Adrenal gland (tissue), 12 donors: ENCODE measurements around the gene C16orf90. TPM values are rescaled to one million over a fixed set of nuclear protein-coding genes. Genes with fewer than 3 reads are reported as not detected.
"Not testable (repeated sequence)": the region's sequence is repeated elsewhere in the genome, so short reads cannot be mapped to it uniquely, and the experiment has no call there.

Source experiments
- DNase-seq, 7 donors: peaks; one replicate each; pipeline ENCODE4 v3.0.0-alpha.2; 2019 to 2020
- H3K27ac ChIP-seq, 5 donors: fragments of 200-600 bp; sonication (generic) in 4 of 5; 1 replicate in 3 of 5; 2 replicates in 2 of 5; pipeline versions ENCODE4 v1.5.1 to v1.8.0; 2016 to 2020; ENCODE audit warnings: mild to moderate bottlenecking in 1 of 5
- H3K27me3 ChIP-seq: fragments of 200-600 bp; 2 replicates; pipeline ENCODE4 v1.8.0; 2021
- H3K36me3 ChIP-seq, 2 donors: fragments of 200-600 bp; replicated peaks in 1 of 2; 1 replicate in 1 of 2; 2 replicates in 1 of 2; pipeline versions ENCODE4 v1.5.1 to v1.8.0; 2018 to 2022
- H3K4me1 ChIP-seq, 2 donors: fragments of 200-600 bp; replicated peaks in 1 of 2; 1 replicate in 1 of 2; 2 replicates in 1 of 2; pipeline versions ENCODE4 v1.5.1 to v1.8.0; 2018 to 2021
- H3K4me3 ChIP-seq, 4 donors: fragments of 200-600 bp; sonication (generic) in 3 of 4; one replicate each; pipeline ENCODE4 v1.5.1; 2016 to 2018
- H3K9me3 ChIP-seq, 3 donors: fragments of 200-600 bp; sonication (generic) in 1 of 3; replicated peaks in 1 of 3; 1 replicate in 2 of 3; 2 replicates in 1 of 3; pipeline versions ENCODE4 v1.5.1 to v1.8.0; 2016 to 2021
- CTCF ChIP-seq, 6 experiments: fragments of 450-650 bp in 4 of 6; fragments of 200-600 bp in 2 of 6; sonication (generic) in 1 of 6; IDR thresholded peaks; 1 replicate in 5 of 6; 2 replicates in 1 of 6; pipeline versions ENCODE4 v1.5.1 to v1.8.0; 2016 to 2021; ENCODE audit warnings: antibody characterized with exemption in 6 of 6, mild to moderate bottlenecking in 2 of 6, moderate library complexity in 1 of 6
- POLR2A ChIP-seq, 2 donors: fragments of 450-650 bp; IDR thresholded peaks; one replicate each; pipeline ENCODE4 v1.6.1; 2017; ENCODE audit warnings: antibody characterized with exemption in 2 of 2, mild to moderate bottlenecking in 2 of 2, moderate library complexity in 1 of 2
- WGBS, 4 donors: extraction: QIAGEN DNeasy Blood & Tissue Kit in 2 of 4; methylation state at CpG; one replicate each; pipeline versions ENCODE4 v1.1.5 to v1.1.7; 2013 to 2017; 5-methylcytosine and 5-hydroxymethylcytosine counted together
- intact Hi-C, 2 donors: fragments of 100-400 bp; cut with DNase I; formaldehyde crosslinking; loops; one replicate each; pipeline versions ENCODE4 v1.14.1 to v1.15.0; 2022 to 2023
- polyA plus RNA-seq, 3 donors: library from polyadenylated mRNA; stranded (reverse); fragments of 200-250 nt in 2 of 3; fragments of 350-450 nt in 1 of 3; fragmentation: Illumina TruSeq in 1 of 3; extraction: RNeasy Lipid Tissue Mini Kit (QIAGEN cat#74804) in 1 of 3; gene quantifications; one replicate each; pipeline ENCODE4 v1.2.3, GENCODE V29; 2013 to 2014
- total RNA-seq, 9 donors: library from RNA; depleted of rRNA in 4 of 9; stranded (reverse); fragments of >200 nt in 4 of 9; fragments of 120-200 nt in 1 of 9; fragmentation: NEBNext Ultra II Directional in 1 of 9; extraction: Animal tissue kit (Norgen Biotek cat#: 25700) in 1 of 9; gene quantifications; one replicate each; pipeline versions ENCODE4 v1.1.0 to v1.2.4, GENCODE V29; 2013 to 2023
- donor health status: healthy with polysubstance abuse.
- donor health status: Bipolar disorder and iron deficiency.
- donor health status: DM: yes; HTN: yes; CAD: no.
- donor health status: DM: no; HTN: no; CAD: no.
- donor health status: DM: no; HTN: no; CAD: no.
- donor health status: DM: yes; HTN: yes; CAD: no.

The C16orf90 gene
- total and polyA plus RNA-seq, 12 donors = not detected

GRCh38 chr16:3478242-3478925 lies 16.9 kb downstream of the C16orf90 start:
- intact Hi-C loops = no loop called here
- no peak for DNase-seq
- peaks cover 0 to 46% of the 10 kb centered on the region in 2 donors for H3K36me3 ChIP-seq
- no peaks in the 10 kb centered on the region for H3K27me3 ChIP-seq
- TF ChIP-seq CTCF (IDR thresholded peaks at IDR 0.05) = no peak
- no peak for TF ChIP-seq POLR2A (IDR thresholded peaks at IDR 0.05)
- WGBS, 4 donors = 81 to 85% (median 83%) methylated on average over 9 to 11 of the region's 11 CpGs
- no peak overlapping the region for H3K4me3 ChIP-seq
- peaks cover 0 to 9% of the 10 kb centered on the region in 2 donors for H3K4me1 ChIP-seq
- H3K9me3 ChIP-seq = no peaks in the 10 kb centered on the region
- H3K27ac ChIP-seq = no peak overlapping the region

GRCh38 chr16:3476409-3476808 lies 18.9 kb downstream of the C16orf90 start:
- peaks cover 0 to 10% of the 10 kb centered on the region in 2 donors for H3K4me1 ChIP-seq
- no peak overlapping the region for H3K27ac ChIP-seq
- no peak for DNase-seq
- H3K4me3 ChIP-seq = no peak overlapping the region
- intact Hi-C loops = no loop called here
- TF ChIP-seq CTCF (IDR thresholded peaks at IDR 0.05) (no peak), POLR2A (IDR thresholded peaks at IDR 0.05) (no peak)
- no peaks in the 10 kb centered on the region for H3K27me3 ChIP-seq
- H3K36me3 ChIP-seq = peaks cover 0 to 26% of the 10 kb centered on the region in 2 donors
- H3K9me3 ChIP-seq = no peaks in the 10 kb centered on the region
- WGBS, 4 donors = 89 to 94% (median 92%) methylated on average over 3 of the region's 3 CpGs

- Histone ChIP-seq H3K27me3 (no peaks in the 10 kb centered on the region), H3K4me1 (peaks cover 0 to 10% of the 10 kb centered on the region in 2 donors), H3K4me3 (no peak overlapping the region), H3K9me3 (no peaks in the 10 kb centered on the region), H3K36me3 (peaks cover 0 to 20% of the 10 kb centered on the region in 2 donors), H3K27ac (no peak overlapping the region)
- no peak for TF ChIP-seq POLR2A (IDR thresholded peaks at IDR 0.05)
- no peak for TF ChIP-seq CTCF (IDR thresholded peaks at IDR 0.05)
- 90 to 96% (median 93%) methylated on average over 11 to 29 of the region's 29 CpGs for WGBS, 4 donors
- intact Hi-C loops = no loop called here
- DNase-seq = no peak
Observed at GRCh38 chr16:3475604-3476375, 19.5 kb downstream of the C16orf90 start.

- intact Hi-C loops, H3K9me3 ChIP-seq, H3K27me3 ChIP-seq, H3K27ac ChIP-seq, DNase-seq, H3K4me3 ChIP-seq: not testable (repeated sequence)
- Histone ChIP-seq H3K4me1 (peaks cover 0 to 10% of the 10 kb centered on the region in 2 donors), H3K36me3 (peaks cover 0 to 14% of the 10 kb centered on the region in 2 donors)
- 94 to 99% (median 96%) methylated on average over 5 to 7 of the region's 7 CpGs for WGBS, 4 donors
Observed at GRCh38 chr16:3474870-3475269, 20.4 kb downstream of the C16orf90 start.
